KBM-7 (cell line): ENCODE data around the gene ZNF275.
"Not testable (repeated sequence)": the region's sequence is repeated elsewhere in the genome, so short reads cannot be mapped to it uniquely, and the experiment has no call there.

ENCODE experiments used
- DNase-seq: peaks from one replicate; pipeline ENCODE4 v3.0.0-alpha.2; 2015
- in situ Hi-C: fragments of 300-500 bp; cut with MboI; formaldehyde crosslinking; loops from 2 replicates; pipeline ENCODE4 v1.14.3; 2020; ENCODE audit warnings: low sequenced_read_pairs, low pct_unique_long_range_greater_than_20kb, mixed read lengths

The ZNF275 gene, protein sequence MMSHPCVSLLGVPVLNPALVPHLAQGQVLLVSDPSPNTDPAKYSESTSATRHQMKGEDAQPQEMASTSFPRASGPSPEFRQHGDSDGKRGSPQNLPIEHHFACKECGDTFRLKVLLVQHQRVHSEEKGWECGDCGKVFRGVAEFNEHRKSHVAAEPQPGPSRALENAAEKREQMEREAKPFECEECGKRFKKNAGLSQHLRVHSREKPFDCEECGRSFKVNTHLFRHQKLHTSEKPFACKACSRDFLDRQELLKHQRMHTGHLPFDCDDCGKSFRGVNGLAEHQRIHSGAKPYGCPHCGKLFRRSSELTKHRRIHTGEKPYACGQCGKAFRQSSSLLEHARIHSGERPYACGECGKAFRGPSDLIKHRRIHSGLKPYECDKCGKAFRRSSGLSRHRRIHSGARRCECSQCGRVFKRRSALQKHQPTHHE

DNA sequence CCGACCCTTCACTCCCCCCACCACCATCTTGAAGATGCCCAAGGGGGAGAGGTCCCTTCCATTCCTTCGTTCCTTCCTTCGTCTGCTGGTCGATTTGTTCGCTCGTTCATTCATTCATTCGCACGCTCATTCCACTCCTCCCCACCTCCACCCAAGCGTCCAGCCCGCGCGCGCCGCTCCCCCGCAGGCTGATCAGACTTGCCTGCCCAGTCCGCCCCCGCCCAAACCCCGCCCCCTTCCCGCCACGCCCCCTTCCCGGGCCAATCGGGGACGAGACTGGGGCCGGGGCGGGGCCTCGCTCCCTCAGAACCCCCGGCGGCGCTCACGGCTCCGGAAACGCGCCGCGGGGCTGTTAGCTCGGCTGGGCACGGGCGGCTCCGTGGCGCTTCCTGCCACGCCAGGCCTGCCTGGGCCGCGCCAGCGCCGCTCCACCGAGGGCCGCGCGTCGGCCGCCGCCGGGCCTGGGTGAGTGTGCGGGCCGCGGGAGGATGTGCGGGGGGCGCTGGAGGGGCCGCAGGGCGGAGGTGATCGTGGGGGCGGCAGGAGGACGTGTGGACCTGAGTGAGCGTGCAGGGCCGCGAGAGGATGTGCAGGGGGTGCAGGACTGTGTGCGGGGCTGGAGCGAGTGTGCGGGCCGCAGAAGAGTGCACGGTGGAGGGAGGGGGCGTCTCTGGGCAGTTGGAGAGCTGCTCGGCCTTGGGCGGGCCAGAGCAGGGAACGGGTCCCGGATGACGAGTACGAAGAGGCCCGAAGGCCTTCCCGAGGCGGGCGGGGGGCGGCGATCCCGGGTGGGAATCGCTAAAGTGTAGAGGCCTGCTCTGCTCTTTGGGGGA is at the start of gene ZNF275:
ZNF275 (plus strand) TSS at position 333 of the 833 bp plus-strand sequence. CDS start 2,527 bp downstream, outside the sequence.
- peak; percentile 83 for DNase-seq
- in situ Hi-C loops, result no loop called here

DNA sequence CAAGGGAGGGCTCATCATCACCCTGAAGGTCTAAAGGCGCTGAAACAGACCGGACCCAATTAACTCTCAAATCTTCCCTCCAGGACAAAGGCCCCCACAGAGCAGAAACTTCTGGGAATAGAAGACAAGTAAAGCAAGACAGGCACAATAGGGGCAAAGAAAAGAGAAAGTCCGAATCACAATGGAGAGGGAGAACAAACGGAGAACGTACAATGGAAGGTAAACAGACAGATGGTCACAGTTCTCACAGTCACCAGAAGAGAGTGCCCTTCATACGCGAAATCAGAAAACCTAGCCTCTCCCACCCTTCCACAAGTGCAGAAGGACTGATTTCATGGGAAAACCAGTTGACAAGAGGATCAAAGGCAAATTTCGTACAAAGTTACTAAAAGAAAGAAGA is 48.3 kb upstream of the ZNF275 start:
- DNase-seq, in situ Hi-C loops: not testable (repeated sequence)

DNA sequence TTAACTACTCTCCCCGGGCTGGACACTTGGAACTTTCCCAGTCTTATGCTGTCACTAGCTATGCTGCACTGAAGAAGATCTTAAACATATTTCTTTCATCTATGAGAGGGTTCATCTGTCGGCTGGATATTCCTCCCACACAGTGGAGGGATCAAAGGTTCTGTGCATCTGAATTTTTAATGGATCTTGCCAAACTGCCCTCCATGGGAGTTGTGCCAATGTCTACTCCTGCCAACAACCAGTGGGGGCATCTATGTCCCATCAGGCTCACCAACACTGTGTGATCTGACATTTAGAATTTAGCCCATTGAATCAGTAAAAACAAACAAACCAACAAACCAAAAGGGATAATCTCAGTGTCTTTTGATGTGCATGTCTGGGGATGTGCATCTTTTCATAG is 45.1 kb upstream of the ZNF275 start:
- in situ Hi-C loops, DNase-seq: not testable (repeated sequence)

DNA sequence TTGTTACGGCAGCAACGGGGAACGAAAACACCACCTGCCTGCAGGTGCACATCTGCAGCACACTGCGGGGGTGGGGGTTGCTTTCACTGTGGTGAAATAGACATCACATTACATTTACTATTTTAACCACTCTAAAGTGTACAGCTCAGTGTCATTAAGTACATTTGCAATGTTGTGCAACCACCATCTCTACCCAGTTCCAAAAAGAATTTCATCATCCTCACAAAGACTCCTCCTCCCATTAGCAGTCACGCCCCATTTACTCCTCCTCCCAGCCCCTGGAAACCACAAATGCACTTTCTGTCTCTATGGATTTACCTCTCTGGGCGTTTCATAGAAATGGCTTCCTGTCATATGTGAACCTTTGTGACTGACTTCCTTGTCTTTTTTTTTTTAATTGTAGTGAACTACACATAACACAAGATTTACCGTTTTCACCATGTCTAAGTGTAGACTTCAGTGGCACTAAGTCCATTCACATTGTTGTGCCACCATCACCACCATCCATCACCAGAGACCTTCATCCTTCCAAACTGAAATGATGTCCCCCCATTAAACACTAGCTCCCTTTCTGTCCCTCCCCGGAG is 40.4 kb upstream of the ZNF275 start:
- peak; percentile 58 for DNase-seq
- in situ Hi-C loops, result not testable (repeated sequence)

DNA sequence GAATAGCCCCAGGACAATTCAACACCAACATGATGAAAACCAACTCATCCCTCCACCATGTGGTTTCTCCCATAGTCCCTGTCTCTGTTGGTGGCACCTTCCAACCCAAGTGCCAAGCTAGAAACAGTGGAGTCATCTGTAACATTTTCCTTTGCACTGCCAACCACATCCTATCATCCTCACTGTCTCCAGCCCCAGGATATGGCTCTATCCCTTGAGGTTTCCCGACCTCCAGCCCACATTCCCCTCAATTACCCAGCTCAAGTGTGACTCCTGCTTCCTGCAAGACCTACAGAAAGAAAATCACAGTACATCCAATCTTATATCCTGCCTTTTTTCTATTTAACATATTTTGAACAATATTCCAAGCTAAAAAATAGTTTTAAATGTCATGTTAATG is 36.6 kb upstream of the ZNF275 start:
- in situ Hi-C loops, result no loop called here
- no peak for DNase-seq

DNA sequence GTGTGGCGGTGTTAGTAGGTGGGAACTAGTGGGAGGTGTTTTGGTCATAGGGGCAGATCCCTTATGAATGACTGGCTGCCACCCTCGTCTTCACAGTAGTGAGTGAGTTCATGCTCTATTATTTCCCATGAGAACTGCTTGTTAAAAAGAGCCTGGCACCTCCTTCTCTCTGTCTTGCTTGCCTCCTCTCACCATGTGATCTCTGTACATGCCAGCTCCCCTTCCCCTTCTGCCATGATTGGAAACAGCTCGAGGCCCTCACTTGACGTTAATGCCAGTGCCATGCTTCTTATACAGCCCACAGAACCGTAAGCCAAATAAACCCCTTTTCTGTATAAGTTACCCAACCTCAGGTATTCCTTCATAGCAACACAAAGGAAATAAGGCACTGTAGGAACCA is 34.1 kb upstream of the ZNF275 start:
- no peak for DNase-seq

GRCh38 chrX:153301746-153302145 is 32.2 kb upstream of the ZNF275 start:
- no peak for DNase-seq
- in situ Hi-C loops, result no loop called here

More for the DNA sequence above, 34.1 kb upstream of the ZNF275 start:
- in situ Hi-C loops, result no loop called here

GRCh38 chrX:153302796-153303195 is 31.2 kb upstream of the ZNF275 start:
- in situ Hi-C loops, result no loop called here
- DNase-seq, result no peak

GRCh38 chrX:153303276-153304262 is 30.4 kb upstream of the ZNF275 start:
- in situ Hi-C loops, result no loop called here
- peak; percentile 22 for DNase-seq

DNA sequence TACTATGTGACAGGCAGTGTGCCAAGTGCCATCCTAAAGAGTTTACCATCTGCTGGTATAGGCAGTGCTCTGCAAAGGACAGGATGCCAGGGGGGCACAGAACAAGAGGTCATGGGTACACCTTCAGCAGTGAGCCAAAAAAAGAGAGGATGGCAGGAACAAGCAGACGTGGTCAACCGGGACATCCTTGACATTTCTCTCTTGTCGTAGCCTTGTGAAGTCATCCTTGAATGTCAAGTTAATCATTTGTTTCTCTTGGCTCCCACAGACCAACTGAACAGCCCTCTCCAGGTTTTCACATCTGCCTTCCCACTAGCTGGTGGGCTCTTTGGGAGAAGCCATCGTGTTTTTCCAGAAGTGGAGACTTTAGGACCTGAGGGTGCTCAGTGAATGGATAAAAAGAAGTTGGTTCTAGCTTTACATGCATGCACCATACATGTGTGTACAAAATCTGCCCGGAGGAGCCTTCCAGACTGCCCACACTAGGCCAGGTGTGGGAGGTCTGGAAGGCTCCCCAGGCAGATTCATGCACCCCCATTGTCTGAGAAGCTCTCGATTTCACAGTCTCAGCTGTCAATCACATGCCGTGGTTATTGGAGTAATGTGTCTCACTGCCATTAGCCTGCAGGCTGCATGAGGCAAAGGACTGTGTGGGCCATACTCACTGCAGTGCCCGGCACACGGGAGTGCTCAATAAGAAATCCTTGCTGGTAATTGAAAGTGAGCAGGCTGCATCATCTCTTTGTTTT is 28.8 kb upstream of the ZNF275 start:
- in situ Hi-C loops, result no loop called here
- no peak for DNase-seq

DNA sequence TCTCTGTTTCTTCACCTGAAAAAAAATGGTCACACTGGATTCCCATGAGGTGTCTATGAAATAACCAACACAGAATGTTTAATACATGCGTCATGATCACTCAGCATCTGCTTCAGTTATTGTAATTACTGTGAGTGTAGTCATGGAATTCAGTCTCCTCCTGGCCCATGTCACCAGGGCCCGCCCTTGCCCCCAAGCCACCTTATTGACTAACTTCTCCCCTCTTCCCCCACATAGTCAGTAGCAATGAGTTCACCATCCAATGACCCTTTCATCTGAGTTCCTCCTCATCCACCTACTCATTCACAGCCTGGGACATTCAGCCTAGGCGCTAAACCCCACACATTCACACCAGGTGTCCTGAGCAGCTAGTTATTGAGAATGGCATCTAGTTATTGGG is 28.0 kb upstream of the ZNF275 start:
- DNase-seq, result no peak
- in situ Hi-C loops, result no loop called here

DNA sequence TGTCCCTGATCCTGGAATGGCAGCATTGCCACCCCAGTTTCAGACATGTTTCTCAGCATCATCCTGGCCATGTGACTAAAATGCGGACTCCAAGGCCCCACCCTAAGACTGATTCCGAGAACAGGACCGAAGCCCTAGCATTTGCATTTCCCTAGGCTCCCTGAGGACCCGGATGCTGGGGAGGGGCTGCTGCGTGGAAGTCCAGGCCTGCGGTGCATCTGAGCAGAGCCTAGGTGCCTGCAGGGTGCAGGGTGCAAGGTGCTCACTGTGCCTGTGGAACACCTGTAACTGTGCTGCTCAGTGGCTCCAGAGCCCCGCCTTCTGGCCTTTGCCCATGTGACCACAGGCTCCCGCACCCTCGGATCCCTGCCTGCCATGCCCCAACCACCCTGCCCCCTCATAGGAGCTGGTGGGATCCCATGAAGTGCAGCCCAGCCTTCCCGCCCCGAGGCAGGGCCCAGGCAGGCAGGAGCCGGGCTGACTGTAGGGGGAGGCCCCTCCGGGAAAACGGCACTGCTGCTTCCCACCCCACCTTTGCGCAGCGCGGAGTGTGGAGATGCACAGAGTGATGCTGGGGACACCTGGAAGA is 27.3 kb upstream of the ZNF275 start:
- in situ Hi-C loops, result no loop called here
- no peak for DNase-seq

DNA sequence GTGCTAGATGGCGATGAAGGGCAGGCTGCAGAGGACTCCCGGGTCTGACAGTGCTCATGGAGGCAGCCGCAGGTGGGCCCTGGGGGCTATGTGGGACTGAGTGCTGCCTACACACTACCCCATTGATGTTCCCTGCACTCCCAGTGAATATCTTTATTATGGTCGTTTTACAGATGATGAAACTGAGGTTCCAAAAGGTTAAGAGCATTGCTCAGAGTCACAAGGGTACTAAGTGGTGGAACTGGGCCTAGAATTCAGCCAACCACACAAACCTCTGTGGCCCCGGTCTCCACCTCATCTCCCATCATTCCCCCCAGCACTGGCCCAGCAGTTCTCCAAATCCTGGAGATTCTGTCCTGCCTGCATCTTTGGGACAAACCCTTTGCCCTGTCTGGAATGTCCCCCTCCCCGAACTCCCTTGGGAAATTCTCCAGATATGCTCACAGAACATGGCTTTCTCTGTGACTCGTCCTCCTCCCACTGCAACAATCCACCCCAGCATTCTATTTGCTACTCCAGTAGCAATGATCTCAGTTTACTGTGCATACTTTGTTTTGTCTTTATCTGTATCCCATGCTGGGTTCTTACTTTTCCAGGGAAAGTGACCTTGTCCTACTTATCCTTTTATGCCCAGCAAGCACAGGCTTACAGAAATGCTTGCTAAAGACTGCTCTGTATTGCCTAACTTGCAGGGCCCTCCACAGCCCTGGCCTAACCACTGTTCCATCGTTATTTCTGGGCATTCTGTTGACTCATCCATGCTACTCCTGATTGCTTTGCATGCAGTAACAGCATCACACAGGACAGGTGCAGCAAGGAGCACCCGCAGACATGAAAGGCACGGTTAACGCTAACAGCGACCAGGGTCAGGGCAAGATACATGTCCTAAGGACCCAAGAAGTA is 26.4 kb upstream of the ZNF275 start:
- DNase-seq, result no peak
- in situ Hi-C loops, result no loop called here

DNA sequence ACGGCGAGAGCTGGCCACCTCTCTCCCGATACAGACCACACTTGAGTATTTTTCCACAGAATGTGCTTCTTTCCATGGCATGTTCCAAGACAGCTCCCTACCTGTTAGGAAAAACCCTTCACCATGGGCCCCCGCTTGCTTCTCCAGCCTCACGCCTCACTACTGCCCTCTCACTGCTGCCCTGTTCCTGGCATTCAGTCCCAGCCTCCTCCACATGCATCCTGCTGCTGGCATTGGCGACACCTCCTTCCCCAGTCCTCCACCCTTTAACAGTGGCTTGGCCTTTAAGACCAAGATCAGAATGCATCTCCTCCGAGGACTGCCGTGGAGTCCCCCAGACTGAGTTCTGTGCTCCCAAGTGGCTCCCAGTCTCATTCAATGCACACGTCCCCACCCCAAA is 23.1 kb upstream of the ZNF275 start:
- in situ Hi-C loops, result no loop called here
- no peak for DNase-seq

GRCh38 chrX:153312041-153312440 is 21.9 kb upstream of the ZNF275 start:
- in situ Hi-C loops, result no loop called here
- no peak for DNase-seq

- in situ Hi-C loops, result no loop called here
- DNase-seq, result no peak
These were observed 21.1 kb upstream of the ZNF275 start for GRCh38 chrX:153312842-153313241.

GRCh38 chrX:153317306-153317705 is 16.6 kb upstream of the ZNF275 start:
- no peak for DNase-seq
- in situ Hi-C loops, result no loop called here
